ENCODE data around the gene PEAK1. TPM values are rescaled to one million over a fixed set of nuclear protein-coding genes. Genes with fewer than 3 reads are reported as not detected.

PEAK1 gene
- total RNA-seq, 6 donors from 2014 or later: 82.8 to 142 (median 90.1) TPM

DNA sequence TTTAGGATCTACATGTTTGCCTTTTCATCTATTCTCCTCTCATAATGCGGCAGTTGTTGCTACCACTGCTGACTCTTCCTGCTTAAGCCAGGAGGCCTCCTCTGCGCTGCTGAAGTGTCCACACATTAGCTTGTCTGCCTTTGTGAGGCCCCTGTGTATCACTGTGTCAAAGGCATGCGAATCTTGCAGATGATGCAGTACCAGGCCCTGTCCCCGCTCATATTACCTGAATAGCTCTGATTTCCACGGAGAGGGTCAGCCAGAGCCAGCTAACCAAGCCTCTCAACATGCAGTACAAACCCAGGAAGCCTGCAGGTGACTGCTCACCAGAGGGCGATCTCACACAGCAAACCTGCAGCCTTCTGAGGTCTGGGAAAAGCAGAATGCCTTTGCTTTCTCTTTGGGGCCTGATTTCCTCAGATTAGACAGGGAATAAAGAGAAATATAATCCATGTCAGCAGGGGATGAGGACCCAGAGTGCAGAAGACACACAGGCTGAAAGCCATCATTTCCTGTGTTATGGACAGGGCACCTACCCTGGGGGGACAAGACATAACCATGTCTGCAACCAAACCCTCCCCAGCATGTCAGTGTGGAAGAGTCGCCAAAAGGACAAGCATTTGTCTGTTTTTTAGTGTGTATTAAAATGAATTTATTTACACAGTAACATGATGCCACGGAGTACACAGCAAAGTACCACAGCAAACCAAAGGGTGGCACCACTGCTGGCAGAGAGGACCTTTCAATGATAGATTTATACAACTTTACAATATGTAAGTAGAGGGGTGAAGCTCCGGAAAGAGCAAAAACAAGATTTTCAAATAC is 312.2 kb downstream of the PEAK1 start:
- H3K27ac ChIP-seq: peak overlapping the region in 2 of 4 donors; percentile 15 to 57
- no peaks in the 10 kb centered on the region for H3K9me3 ChIP-seq
- peaks cover 0 to 7% (median 0%) of the 10 kb centered on the region in 4 donors for H3K36me3 ChIP-seq
- peak in 1 of 2 donors; percentile 49 for DNase-seq
- H3K4me1 ChIP-seq: peaks cover 9 to 22% (median 12%) of the 10 kb centered on the region in 4 donors
- no peaks in the 10 kb centered on the region for H3K27me3 ChIP-seq
- peak; percentile 44 to 54 for ATAC-seq (ENCODE audit: low FRiP score in 2 of 2)
- WGBS, 2 donors: 62 to 66% methylated on average over 9 of the region's 9 CpGs
- no peak for TF ChIP-seq POLR2AphosphoS5 (IDR thresholded peaks at IDR 0.05)
- TF ChIP-seq, protein P1, sequence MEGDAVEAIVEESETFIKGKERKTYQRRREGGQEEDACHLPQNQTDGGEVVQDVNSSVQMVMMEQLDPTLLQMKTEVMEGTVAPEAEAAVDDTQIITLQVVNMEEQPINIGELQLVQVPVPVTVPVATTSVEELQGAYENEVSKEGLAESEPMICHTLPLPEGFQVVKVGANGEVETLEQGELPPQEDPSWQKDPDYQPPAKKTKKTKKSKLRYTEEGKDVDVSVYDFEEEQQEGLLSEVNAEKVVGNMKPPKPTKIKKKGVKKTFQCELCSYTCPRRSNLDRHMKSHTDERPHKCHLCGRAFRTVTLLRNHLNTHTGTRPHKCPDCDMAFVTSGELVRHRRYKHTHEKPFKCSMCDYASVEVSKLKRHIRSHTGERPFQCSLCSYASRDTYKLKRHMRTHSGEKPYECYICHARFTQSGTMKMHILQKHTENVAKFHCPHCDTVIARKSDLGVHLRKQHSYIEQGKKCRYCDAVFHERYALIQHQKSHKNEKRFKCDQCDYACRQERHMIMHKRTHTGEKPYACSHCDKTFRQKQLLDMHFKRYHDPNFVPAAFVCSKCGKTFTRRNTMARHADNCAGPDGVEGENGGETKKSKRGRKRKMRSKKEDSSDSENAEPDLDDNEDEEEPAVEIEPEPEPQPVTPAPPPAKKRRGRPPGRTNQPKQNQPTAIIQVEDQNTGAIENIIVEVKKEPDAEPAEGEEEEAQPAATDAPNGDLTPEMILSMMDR (IDR thresholded peaks at IDR 0.05): peak in 5 of 6 experiments; percentile 26 to 57 (median 38)
- no peak overlapping the region for H3K4me3 ChIP-seq

DNA sequence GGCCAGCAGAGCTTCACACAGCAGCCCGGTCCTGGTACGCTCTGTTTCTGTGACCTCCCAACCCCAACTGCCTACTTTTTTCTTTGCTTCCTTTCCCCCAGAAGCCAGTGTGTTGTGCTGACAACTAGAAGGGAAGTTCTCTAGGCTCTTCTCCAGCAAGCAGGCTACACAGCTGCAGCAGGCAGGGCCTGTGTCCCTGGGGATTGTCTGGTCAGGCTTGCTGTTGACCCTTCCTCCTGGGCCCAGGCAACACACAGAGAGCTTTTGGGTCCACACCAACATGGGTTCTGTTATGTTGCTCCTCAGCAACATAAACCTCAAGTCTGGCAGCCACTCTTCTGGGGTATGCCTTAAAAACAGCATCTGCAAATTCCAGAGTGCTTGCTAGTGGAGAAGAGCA is 312.8 kb downstream of the PEAK1 start:
- DNase-seq (no peak), ATAC-seq (ENCODE audit: low FRiP score in 2 of 2) (peak; percentile 37 to 54)
- no peaks in the 10 kb centered on the region for H3K27me3 ChIP-seq
- no peak for TF ChIP-seq EP300 (IDR thresholded peaks at IDR 0.05)
- TF ChIP-seq POLR2AphosphoS5 (IDR thresholded peaks at IDR 0.05): peak in 1 of 2 donors; percentile 20
- no peak for TF ChIP-seq POLR2A (IDR thresholded peaks at IDR 0.05)
- TF ChIP-seq, protein P1 (IDR thresholded peaks at IDR 0.05): no peak
- H3K27ac ChIP-seq: peak overlapping the region in 2 of 4 donors; percentile 15 to 57
- WGBS, 2 donors: 83% methylated on average over 2 of the region's 2 CpGs
- no peak overlapping the region for H3K4me3 ChIP-seq
- peaks cover 9 to 22% (median 12%) of the 10 kb centered on the region in 4 donors for H3K4me1 ChIP-seq
- peaks cover 0 to 7% (median 0%) of the 10 kb centered on the region in 4 donors for H3K36me3 ChIP-seq
- H3K9me3 ChIP-seq: no peaks in the 10 kb centered on the region

DNA sequence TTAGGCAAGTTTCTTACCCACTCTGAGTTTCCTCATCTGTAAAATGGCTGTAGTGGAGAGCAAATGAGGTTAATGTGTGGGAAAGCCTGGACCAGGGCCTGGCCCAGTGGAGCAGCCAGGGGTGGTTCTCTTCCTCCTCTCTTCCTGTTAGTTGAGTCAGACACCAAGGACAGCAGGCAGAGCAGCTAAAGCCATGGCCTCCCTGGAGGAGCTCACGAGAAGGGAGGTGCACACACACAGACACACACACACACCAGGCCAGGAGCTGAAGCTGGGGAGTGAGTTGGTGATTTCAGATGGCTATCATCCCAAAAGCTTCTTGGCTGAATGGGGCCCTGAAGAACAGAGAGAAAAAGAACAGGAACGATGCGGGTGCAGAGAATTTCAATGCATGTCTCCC is 315.7 kb downstream of the PEAK1 start:
- H3K27ac ChIP-seq: no peak overlapping the region
- H3K9me3 ChIP-seq: no peaks in the 10 kb centered on the region
- WGBS, 2 donors: 78 to 100% methylated on average over 2 to 3 of the region's 3 CpGs
- H3K4me3 ChIP-seq: no peak overlapping the region
- ATAC-seq (ENCODE audit: low FRiP score in 2 of 2) (peak in 1 of 2 donors; percentile 73), DNase-seq (no peak)
- H3K4me1 ChIP-seq: peaks cover 9 to 22% (median 12%) of the 10 kb centered on the region in 4 donors
- H3K27me3 ChIP-seq: no peaks in the 10 kb centered on the region
- TF ChIP-seq POLR2A (IDR thresholded peaks at IDR 0.05) (no peak), EP300 (IDR thresholded peaks at IDR 0.05) (no peak), POLR2AphosphoS5 (IDR thresholded peaks at IDR 0.05) (no peak)
- TF ChIP-seq, protein P1 (IDR thresholded peaks at IDR 0.05): no peak
- H3K36me3 ChIP-seq: no peaks in the 10 kb centered on the region

DNA sequence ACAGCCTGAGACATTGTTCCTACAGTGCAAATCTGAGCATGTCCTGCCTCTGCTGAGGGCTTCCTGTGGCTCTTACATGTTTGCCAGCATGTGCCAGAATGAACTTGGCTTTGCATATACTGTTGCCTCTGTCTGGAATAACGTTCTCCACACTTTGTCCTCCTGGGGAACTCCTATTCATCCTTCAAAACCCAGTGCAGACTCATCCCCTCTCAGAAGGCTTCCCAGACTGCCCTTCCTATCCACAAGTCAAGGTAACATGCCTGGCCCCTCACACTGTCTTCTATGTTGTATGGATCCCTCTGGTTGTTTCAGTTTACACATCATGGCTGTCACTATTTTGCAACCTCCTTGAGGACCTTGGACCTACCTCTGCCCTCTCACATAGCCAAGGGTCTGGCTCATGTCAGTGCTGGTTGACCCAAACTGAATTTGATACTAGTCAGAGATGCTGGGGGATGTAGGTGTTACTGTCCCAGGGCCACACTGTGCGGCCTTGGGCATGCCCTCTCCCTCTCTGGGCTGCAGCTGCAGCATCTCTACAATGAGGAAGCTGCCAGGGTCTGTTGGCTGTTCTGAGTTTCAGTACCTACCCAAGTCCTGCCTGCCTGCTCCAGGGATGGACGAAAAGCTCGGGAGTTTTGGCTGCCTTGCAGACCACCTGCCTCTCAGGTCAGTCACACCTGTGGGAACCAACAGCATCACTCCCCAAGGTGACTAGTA is 320.0 kb downstream of the PEAK1 start:
- H3K27ac ChIP-seq: no peak overlapping the region
- H3K4me3 ChIP-seq: no peak overlapping the region
- H3K9me3 ChIP-seq: no peaks in the 10 kb centered on the region
- 85 to 95% methylated on average over 4 of the region's 4 CpGs for WGBS, 2 donors
- no peak for ATAC-seq (ENCODE audit: low FRiP score in 2 of 2)
- no peak for DNase-seq
- H3K36me3 ChIP-seq: no peaks in the 10 kb centered on the region
- H3K27me3 ChIP-seq: no peaks in the 10 kb centered on the region
- H3K4me1 ChIP-seq: peaks cover 0 to 12% (median 6%) of the 10 kb centered on the region in 4 donors
- TF ChIP-seq POLR2AphosphoS5 (IDR thresholded peaks at IDR 0.05): no peak
- TF ChIP-seq EP300 (IDR thresholded peaks at IDR 0.05): no peak
- TF ChIP-seq POLR2A (IDR thresholded peaks at IDR 0.05): no peak
- TF ChIP-seq, protein P1 (IDR thresholded peaks at IDR 0.05): no peak
